Inflammatory macrophage treated with lipopolysaccharide for 4 hours (primary cell): ENCODE measurements around the gene ITPR1.

ENCODE experiments used
- DNase-seq: peaks from one replicate; pipeline ENCODE4 v3.0.0-alpha.2; 2020

Gene ITPR1

DNA sequence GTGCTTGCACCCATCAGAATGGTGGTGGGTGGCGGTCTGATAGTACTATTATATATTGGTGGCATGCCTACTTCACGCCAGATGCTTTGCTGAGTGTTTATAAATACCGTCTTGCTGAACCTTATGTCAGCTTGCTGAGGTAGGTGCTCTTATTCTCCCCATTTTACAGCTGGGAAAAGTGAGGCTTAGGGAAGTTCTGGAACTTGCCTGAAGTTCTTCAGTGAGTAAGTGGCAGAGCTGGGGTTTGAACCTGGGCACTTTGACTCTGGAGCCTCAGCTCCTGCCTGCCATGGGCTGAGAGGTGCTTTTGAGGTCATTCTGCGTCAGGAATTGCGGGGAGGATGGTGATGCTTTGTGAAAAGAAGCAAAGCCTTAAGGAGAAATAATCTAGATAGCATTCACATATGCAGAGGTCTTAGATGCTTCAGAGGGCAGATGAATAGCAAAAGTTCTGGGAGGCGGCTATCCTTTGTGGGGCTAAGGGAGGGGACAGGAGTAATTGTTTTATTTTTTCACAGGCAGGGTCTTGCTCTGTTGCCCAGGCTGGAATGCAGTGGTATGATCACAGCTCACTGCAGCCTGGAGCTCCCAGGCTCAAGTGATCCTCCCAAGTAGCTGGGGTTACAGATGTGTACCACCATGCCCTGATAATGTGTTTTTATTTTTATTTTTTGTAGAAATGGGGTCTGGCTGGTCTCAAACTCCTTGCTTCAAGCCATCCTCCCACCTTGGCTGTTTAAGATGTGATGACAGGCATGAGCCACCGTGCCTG lies 18.5 kb downstream of the ITPR1 start:
- no peak for DNase-seq

DNA sequence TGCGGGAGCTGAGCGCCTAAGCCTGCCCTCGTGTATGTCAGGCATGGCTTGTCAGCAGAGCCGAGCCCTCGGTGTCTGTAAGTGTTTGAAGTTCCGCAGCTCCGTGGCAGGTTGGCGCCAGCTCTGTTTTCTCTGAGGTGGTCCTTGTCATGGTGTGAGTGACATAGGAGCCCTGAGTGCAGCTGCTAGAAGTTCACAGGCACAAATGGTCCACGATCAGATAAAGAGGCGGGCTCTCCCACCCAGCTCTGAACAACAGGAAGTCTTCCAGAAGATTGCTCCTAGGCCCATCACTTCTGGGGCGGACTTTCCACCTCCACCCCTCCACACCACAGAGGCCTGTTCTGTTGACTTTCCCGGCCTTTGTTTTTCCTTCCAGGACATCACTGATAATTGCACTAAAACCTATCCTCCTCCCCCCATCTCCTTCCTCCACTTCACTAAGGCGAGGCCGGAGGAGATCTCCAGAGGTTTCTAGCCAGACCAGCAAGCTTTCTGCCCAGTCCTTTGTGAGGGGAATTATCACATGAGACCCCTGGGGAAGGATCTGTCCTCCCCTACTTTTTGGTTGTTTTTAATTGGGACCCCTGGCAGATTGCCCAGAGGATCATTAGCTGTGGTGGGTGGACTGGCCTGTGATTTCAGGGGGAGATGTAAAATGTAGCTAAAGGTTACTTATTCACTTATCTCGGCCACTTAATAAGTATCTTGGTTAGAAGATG lies 19.9 kb downstream of the ITPR1 start:
- no peak for DNase-seq

DNA sequence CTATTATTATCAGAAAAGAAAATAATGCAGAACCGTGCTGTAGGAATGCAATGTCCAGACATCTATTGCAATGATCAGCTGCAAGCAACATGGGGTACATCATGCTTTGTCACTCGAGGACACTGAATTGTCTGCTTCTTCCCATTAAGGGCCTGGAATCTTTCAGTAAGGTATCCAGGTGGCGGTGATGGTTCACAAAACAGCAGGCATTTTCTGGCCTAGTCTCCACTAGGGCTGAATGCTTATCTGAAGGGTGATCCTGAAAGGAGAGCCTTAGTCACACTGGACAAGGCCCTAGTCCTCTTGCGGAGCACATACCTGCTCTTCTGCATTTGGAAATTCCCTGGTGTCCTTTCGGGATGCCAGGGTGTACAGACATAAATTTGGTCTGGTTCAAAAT lies 21.2 kb downstream of the ITPR1 start:
- no peak for DNase-seq

DNA sequence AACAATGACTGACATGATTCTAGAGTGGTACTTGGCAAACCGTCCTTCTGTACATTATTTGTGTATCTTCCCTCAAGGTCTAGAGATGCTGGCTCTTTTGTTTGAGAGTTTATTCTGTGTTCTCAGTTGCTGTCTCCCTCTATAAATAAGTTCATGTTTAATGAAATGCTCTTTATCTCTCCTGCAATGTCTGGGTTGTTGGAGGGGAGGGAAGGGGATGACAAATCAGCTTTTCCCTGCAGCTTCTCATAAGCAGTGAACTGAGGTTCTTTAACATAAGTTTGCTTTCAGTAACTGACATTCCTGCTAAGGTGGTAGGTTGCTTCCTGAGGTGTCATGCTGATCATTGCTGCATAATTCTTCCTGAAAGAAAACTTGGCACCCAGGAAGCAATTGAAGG lies 21.8 kb downstream of the ITPR1 start:
- no peak for DNase-seq

DNA sequence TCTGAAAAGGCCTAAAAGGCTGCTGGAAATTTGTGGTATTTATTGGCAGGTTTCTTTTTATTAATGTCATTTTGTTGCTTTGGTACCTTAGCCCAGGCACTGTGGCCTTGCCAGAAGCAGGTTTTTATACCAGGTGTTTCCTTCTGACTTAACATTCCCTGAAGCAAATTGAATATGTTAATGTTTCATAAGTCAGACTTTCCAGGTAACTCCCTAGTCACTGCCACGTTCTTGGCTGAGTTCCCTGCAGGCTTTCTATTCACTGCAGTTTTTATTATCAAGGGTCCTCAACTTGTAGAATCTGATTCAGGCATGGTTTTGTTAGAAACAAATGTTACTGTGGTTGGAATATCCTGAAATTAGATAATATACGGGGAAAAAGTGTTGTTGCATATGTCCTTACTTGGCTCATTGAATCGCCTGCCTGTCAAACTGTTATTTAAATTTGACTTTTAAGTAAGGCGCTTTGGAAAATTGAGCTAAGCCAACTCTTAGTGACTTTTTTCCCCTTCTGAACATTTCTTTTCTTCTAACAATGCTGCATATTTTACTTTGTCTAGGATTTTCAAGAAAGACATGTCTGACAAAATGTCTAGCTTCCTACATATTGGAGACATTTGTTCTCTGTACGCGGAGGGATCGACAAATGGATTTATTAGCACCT lies 22.9 kb downstream of the ITPR1 start:
- no peak for DNase-seq

DNA sequence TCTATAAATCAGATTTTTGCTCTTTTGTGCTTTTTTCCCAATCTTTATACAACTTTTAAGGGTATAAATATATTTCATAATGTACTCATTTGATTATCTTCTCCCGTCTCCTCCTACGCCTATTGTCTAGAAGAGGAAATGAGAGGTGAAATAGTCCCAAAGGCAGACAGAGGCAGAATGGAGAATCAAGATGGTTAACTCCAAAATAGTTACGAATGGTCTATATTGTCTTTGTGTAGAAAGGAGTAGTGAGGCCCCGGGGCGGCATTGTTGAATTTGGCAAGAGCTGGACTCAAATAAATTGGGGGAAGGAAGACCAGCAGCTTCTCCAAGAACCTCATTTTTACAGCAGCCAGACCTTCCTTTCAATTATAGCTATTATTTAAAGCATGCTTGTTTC lies 23.9 kb downstream of the ITPR1 start:
- DNase-seq = peak; percentile 63

DNA sequence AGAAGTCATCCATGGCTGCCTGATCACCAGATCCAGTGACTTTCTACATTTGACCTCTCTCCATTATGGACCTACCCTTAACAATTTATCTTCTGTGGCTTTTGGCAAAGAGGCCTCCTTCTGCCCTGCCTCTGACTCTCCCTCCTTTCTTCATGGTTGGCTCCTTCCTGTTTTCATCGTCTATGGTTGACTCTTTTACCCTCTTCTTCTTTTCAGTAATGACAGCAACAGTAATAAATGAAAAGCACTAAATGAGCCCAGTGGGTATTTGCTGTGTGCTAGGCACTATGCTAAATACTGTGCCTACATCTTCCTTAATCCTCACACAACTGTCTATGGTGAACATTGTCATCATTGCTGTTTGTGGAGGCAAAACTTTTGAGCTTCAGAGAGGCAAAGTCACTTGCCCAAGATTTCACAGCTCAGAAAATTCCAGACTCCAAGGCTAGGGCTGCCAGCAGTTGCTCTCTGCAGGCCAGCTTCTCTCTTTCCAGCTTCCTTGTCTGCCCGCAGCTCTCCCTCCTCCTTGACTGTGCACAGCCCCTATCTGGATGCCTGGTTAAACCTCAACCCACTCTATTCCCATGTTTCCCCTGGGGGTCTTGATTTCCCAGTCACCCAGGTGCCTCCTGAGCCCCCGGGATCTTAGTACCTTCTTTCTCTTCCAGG lies 24.6 kb downstream of the ITPR1 start:
- peak; percentile 60 for DNase-seq

DNA sequence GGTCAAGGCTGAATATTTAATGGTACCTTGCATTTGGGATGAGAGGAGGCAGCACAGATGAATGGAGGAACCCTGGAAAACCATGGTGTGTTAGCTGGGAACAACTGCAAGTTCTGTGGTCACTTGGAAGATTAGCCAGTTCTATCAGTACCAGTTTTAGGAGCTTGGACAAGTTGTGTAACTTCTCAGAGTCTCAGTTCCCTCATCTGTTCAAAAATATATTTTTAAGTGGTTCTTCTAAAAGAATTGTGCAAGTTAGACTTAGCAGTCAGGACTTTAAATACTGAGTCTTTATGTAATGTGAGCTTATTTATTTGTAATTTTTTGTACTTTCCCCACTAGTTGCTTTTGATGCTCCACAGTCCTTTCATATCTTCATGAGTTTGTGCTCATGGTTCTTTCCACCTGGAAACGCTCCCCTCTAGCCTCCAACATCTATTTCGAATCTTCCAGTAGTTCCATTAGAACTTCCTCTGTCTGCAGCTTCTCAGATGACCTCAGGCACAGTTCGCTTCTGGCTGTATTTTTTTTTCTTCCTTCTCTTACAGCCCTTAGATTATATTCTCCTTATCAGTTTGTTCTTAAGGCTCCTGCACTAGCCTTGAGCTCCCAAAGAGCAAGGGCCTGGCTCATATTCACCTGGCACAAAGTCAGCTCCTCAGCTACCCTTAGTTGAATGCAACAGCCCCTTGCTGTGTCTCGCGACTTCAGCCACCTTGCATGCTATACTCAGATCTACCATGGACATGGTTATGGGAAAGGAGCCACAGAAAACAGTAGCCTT lies 27.1 kb downstream of the ITPR1 start:
- peak; percentile 83 for DNase-seq

DNA sequence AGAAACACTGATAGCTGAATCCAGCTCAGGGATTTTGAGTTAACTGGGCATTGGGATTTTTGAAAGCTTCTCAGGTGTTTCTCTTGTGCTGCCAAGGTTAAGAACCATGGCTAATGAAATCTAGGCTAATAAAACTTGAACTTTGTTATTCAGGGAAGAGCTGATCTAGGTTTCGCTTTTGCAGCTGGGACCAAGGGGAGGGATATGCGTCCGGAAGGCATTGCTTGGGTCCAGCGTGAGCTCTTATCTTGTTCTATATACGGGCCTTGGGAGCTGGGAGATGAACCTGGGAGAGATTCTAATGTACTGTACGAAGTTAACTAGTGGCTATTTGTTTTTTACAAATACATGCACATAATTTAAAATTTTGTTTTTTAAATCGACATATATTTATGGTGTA lies 29.8 kb downstream of the ITPR1 start:
- no peak for DNase-seq

DNA sequence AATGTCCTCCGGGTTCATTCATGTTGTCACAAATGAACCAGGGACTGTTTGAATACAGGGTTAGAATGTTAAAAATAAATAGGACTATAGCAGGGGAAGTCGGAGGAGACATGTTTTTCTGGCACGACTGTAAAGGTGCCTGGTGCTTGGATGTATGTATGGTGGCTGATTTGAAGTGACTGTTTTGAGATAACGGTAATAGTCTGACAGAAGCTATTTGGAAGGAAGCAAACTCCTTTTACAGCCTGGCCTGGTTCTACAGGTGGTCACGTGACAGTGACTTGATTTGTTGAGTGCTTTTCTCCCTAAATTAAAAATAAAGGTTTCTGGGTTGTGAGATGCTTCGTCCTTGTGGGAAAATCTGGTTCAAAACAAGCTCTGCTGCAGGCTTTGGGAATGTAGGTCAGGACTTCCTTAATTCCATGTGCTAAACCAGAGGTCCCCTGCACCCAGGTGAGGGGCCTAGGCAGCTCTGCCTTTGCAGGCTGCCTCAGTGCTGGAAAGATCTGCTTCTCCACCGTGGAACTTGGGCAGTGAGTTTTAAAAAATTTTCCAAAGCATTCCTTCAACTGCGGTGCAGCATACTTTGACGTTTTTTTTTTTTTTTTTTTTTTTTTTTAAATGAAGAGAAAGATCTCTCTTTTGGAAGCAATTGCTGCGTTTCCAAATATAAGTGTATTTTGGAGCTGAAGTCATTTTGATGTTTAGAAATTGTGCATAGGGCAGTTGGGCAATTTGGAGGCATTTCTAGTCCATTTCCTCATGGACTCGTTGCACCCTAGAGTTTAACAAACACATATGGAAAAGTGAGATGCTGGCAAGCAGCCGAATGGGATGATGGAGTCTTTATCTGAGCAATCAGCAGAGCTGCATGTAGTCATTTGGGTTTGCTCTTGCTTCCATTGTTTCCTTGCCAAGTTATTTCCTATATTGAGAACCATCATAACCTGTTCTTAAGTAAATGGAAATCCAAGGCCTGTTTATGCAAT lies 30.9 kb downstream of the ITPR1 start:
- peak; percentile 56 for DNase-seq

DNA sequence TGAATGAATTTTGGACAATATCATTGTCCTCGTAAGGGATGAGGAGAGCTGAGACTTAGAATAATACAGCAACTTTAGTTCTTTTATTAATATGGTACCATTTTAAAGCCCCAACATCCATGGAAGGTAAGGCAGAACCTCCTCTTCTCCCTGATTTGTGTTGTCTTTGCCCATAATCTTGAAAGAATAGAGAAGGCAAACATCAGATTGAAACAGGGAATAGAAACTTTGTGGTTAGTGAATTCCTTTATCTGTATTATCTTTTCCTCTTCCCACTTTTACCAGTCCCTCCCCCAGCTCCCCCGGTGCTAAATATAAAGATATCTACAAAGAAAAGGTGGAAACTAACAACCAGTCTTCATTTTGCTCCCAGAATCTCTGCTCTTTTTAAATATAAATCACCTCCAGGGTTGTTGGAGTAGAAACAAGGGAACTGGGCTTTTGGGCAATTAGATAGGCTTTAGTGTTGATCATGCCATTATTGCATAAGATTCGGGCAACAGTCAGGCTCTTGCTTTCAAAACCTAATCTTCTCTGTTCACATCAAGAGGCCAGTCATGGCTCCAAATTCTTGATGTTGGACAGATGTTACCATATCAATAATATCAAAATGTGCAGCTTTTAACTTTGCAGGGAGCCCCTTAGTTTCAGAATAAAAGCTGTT lies 32.5 kb downstream of the ITPR1 start:
- peak; percentile 82 for DNase-seq

DNA sequence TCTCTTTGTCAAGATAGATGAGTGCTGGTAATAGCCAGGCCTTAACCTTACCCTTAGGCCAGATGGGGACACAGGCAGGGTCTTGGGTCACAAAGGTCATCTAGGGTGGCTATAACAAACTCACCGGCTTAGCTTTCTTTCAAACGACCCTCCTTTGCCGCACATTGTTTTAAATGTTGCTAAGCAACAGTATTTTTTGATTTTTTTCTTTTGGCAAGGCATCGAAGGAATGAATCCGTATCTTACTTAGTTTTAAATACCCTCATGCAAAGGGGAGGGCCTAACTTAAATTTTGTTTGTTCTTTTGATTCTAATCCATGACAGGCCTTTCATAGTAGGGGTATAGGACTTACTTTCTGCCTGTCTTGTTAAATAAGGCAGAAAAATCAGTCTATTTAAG lies 35.2 kb downstream of the ITPR1 start:
- no peak for DNase-seq

DNA sequence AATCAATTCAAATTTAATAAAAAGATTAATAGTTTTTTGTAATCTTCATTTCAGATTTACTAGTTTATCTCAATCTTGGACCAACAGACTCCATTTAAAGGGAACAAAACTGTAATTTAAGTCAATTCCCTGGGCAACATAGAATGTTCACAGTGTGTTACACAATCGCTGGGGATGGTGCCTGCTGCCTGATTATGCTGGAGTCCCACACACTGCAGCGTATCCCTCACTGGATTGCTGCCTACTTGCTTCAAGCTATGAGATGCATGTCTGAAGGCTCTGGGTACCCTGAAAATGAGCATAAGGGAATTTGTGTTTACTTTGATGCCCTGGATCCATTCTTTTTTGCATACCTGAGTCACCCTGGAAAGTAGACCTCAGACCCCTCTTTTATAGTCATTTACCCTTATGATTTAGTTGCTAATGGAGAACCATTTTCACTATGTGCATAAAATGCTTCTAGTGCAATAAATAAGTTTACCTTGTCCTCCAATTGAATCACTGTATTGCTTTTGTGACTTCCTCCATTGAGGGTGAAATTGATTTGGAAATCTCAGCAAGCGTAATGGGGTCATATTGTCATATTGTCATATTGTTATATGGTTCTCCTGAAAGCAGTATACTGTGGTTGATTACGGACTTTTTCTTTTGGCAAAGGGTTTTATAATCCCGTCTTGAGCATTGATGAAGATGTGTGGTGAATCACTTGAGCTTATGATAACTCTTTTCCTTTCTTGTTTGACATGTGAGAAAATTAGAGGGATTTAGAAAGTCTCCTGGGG lies 35.9 kb downstream of the ITPR1 start:
- peak; percentile 71 for DNase-seq

DNA sequence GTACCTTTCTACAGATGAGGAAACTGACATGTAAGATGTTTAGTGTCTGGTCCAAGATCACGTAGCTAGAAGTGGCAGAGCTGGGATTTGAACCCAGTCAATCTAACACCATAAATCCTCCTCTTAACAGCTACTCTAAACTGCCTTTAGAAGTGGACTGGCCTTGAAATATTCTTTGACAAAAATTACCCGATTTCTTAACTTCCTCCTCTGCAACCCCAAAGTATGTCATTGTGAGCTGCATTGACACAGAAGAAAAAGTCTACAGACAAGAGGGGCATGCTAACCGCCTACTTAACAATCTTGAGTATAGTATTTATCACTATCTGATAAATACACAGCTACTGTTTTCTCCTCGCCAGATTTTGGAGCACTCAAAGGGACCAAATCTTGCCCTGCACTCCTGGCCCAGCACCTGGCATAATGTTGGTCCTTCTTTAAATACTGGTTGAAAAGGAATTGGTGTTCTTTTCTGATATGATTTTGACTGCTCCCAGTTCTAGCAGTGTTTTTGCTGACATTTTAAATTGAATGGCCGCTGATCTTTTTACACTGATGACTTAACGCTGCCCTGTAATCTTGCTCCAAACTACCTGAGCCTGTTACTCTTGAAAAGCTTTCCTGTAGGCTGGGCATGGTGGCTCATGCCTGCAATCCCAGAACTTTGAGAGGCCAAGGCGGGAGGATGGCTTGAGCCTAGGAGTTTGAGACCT lies 36.9 kb downstream of the ITPR1 start:
- DNase-seq = peak; percentile 95

DNA sequence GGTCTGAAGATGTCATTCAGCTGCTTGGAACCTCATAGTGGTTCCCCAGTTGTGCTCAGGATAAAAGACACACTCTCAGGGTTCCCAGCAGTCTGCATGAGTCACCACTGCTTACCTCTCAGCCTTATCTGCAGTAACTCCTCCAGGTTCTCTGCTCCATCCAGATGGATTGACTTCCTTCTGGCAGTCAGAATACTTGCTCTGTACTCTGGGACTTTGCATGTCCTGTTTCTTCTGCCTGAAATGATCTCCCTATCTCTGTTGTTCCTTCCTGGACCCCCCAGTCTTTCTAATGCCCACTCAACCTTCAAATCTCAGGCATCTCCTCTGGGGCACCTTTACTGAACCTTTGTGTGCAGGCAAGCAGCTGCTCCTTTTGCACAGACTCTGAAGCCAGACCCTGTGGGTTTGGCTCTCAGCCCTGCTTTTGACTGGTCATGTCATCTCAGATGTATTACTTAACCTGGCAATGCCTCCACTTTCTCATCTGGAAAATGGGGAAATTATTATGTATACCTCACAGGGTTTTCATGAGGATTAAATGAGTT lies 38.4 kb downstream of the ITPR1 start:
- DNase-seq = peak; percentile 33

DNA sequence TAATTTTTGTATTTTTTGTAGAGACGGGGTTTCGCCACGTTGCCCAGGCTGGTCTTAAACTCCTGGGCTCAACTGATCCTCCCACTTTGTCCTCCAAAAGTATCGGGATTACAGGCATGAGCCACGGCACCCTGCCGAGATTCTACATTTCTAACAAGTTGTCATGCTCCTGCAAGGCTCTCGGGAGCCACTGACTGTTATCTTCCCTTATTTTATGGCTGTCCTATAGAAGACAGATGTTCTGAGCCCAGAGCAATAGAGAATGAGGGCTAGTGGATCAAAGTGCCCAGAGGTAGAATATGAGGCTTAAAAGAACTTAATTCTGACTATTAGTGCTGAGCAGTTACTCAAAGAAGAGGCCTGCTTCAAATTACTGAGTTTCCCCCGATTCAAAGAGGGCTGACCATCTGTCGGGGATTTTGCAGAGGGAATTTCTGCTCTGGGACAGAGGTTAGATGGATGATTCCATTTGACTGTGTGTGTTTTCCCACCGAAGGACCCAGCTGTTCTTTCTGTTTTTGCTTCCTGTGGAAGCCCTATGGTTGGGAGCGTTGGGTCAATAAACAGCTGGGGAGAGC lies 39.5 kb downstream of the ITPR1 start:
- no peak for DNase-seq

DNA sequence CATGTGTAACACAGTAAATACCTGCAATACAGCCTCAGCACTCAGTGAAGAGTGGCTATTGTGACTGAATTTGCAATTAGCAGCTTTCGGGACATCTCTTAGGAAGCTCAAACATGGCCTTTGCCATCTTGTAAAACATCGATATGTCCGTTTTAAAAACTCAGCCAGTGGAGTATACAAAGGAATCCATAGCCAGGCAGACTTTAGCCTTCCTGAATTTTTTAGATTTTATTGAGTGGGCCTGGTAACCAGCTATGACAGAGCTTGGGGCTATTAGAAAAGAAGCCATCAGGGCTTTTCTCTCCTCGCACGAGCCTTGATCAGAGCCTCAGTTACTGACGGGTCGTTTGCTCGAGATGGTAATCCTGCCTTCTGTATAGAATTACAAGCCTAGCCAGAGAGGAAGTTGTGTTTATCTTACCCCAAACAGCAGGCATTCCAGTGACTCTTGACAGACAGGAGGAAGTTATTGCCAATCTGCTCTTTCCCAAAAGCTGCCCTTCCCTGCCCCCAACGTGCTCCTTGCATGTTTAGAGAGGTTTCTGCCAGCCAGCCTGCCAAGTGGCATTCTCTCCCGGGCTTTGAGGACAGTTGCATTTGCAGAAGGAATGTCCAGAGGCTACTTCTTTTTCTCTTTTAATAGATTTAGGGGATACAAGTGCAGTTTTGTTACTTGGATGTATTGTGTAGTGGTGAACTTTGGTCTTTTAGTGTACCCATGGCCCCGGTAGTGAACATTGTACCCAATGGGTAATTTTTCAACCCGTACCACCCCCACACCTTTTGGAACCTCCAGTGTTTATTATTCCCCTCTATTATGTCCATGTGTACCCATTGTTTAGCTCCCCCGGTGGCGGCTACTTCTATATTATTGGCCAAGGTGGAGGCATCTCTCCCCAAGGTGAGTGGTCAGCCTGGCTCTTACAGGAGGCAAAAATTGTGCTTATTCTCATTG lies 40.6 kb downstream of the ITPR1 start:
- DNase-seq = peak; percentile 67
